HEK293 (cell line): Measurements from ENCODE around the gene KLHL18.
A peak's percentile ranks its signal among the peaks of the same experiment; 100 is the strongest.

Experiments
- CTCF ChIA-PET: fragments of 350-600 bp; formaldehyde crosslinking; extraction: SDS; loops from one replicate; lab custom pipeline; 2021; ENCODE audit warnings: antibody characterized with exemption; lab: Yijun Ruan, JAX
- POLR2A ChIA-PET: fragments of 300-600 bp; formaldehyde crosslinking; extraction: SDS; loops from one replicate; lab custom pipeline; 2020; ENCODE audit warnings: antibody characterized with exemption, inconsistent platforms; lab: Yijun Ruan, JAX
- H3K27ac ChIP-seq: fragments of 200-500 bp; sonication (Bioruptor generic); 2 replicates; pipeline ENCODE4 v1.5.1; 2014; ENCODE audit warnings: low read depth, low read length, control low read depth, inconsistent platforms; ENCODE audit errors: extremely low read depth
- H3K36me3 ChIP-seq, 2 experiments: fragments of 200-500 bp in 1 of 2; sonication (Bioruptor generic) in 1 of 2; 1 replicate in 1 of 2; 2 replicates in 1 of 2; pipeline ENCODE4 v1.5.1; 2014 to 2017; ENCODE audit warnings: inconsistent platforms in 2 of 2, low read length in 2 of 2; ENCODE audit not compliant: control insufficient read depth in 2 of 2, insufficient read depth in 1 of 2
- H3K4me1 ChIP-seq: fragments of 200-500 bp; sonication (Bioruptor generic); 2 replicates; pipeline ENCODE4 v1.5.1; 2014; ENCODE audit warnings: mild to moderate bottlenecking, low read length, inconsistent platforms; ENCODE audit not compliant: control insufficient read depth, insufficient read depth
- H3K4me3 ChIP-seq: 2 replicates; pipeline ENCODE4 v1.5.1; 2011; ENCODE audit warnings: low read depth, mild to moderate bottlenecking, control low read depth, low read length, moderate library complexity
- H3K9me3 ChIP-seq: fragments of 200-500 bp; sonication (Bioruptor generic); 2 replicates; pipeline ENCODE4 v1.5.1; 2014; ENCODE audit warnings: low read depth, low read length, inconsistent platforms; ENCODE audit not compliant: control insufficient read depth, insufficient read depth
- BCL11B ChIP-seq: fragments of 450-650 bp; formaldehyde crosslinking; IDR thresholded peaks from 2 replicates; pipeline ENCODE4 v1.5.1; 2016; ENCODE audit warnings: low read depth, missing biosample characterization, missing genetic modification characterization
- GLI4 ChIP-seq: fragments of 450-650 bp; formaldehyde crosslinking; IDR thresholded peaks from 2 replicates; pipeline ENCODE4 v1.5.1; 2016; ENCODE audit warnings: missing biosample characterization, missing genetic modification characterization
- KLF16 ChIP-seq: fragments of 450-650 bp; formaldehyde crosslinking; IDR thresholded peaks from 2 replicates; pipeline ENCODE4 v1.5.1; 2017; ENCODE audit warnings: missing biosample characterization, missing genetic modification characterization
- KLF8 ChIP-seq: fragments of 450-650 bp; formaldehyde crosslinking; IDR thresholded peaks from 2 replicates; pipeline ENCODE4 v1.5.1; 2016; ENCODE audit warnings: missing biosample characterization, missing genetic modification characterization
- PRDM4 ChIP-seq: fragments of 450-650 bp; formaldehyde crosslinking; IDR thresholded peaks from 2 replicates; pipeline ENCODE4 v1.5.1; 2017; ENCODE audit warnings: missing biosample characterization, missing genetic modification characterization
- SP2 ChIP-seq: fragments of 450-650 bp; formaldehyde crosslinking; IDR thresholded peaks from 2 replicates; pipeline ENCODE4 v1.5.1; 2016; ENCODE audit warnings: missing biosample characterization, missing genetic modification characterization
- SP3 ChIP-seq: fragments of 450-650 bp; formaldehyde crosslinking; IDR thresholded peaks from 2 replicates; pipeline ENCODE4 v1.5.1; 2016; ENCODE audit warnings: missing biosample characterization, missing genetic modification characterization
- ZBTB1 ChIP-seq: fragments of 450-650 bp; formaldehyde crosslinking; IDR thresholded peaks from 2 replicates; pipeline ENCODE4 v1.5.1; 2016; ENCODE audit warnings: missing biosample characterization, missing genetic modification characterization
- ZBTB7A ChIP-seq: fragments of 450-650 bp; formaldehyde crosslinking; IDR thresholded peaks from 2 replicates; pipeline ENCODE4 v1.5.1; 2016; ENCODE audit warnings: low read depth, missing biosample characterization, missing genetic modification characterization
- ZFP69B ChIP-seq: fragments of 450-650 bp; formaldehyde crosslinking; IDR thresholded peaks from 2 replicates; pipeline ENCODE4 v1.5.1; 2016; ENCODE audit warnings: missing biosample characterization, missing genetic modification characterization
- ZNF112 ChIP-seq: fragments of 450-650 bp; formaldehyde crosslinking; IDR thresholded peaks from 2 replicates; pipeline ENCODE4 v1.5.0; 2017; ENCODE audit warnings: missing biosample characterization, missing genetic modification characterization
- ZNF140 ChIP-seq: fragments of 450-650 bp; formaldehyde crosslinking; IDR thresholded peaks from 2 replicates; pipeline ENCODE4 v1.5.1; 2016; ENCODE audit warnings: missing biosample characterization, missing genetic modification characterization
- ZNF157 ChIP-seq: fragments of 450-650 bp; formaldehyde crosslinking; IDR thresholded peaks from 2 replicates; pipeline ENCODE4 v1.5.1; 2016; ENCODE audit warnings: missing biosample characterization, missing genetic modification characterization
- ZNF239 ChIP-seq: fragments of 450-650 bp; formaldehyde crosslinking; IDR thresholded peaks from 2 replicates; pipeline ENCODE4 v1.5.1; 2016; ENCODE audit warnings: missing biosample characterization, missing genetic modification characterization
- ZNF24 ChIP-seq: fragments of 450-650 bp; formaldehyde crosslinking; IDR thresholded peaks from 2 replicates; pipeline ENCODE4 v1.5.1; 2016; ENCODE audit warnings: missing biosample characterization, missing genetic modification characterization
- ZNF26 ChIP-seq: fragments of 450-650 bp; formaldehyde crosslinking; IDR thresholded peaks from 2 replicates; pipeline ENCODE4 v1.5.1; 2016; ENCODE audit warnings: missing biosample characterization, missing genetic modification characterization
- ZNF394 ChIP-seq: fragments of 450-650 bp; formaldehyde crosslinking; IDR thresholded peaks from 2 replicates; pipeline ENCODE4 v1.5.1; 2016; ENCODE audit warnings: missing biosample characterization, missing genetic modification characterization, mild to moderate bottlenecking, moderate library complexity, borderline replicate concordance
- ZNF404 ChIP-seq: fragments of 450-650 bp; formaldehyde crosslinking; IDR thresholded peaks from 2 replicates; pipeline ENCODE4 v1.5.1; 2017; ENCODE audit warnings: missing biosample characterization, missing genetic modification characterization
- ZNF558 ChIP-seq: fragments of 450-650 bp; formaldehyde crosslinking; IDR thresholded peaks from 2 replicates; pipeline ENCODE4 v1.5.1; 2016; ENCODE audit warnings: missing biosample characterization, missing genetic modification characterization
- ZNF580 ChIP-seq: fragments of 450-650 bp; formaldehyde crosslinking; IDR thresholded peaks from 2 replicates; pipeline ENCODE4 v1.5.1; 2016; ENCODE audit warnings: missing biosample characterization, missing genetic modification characterization
- ZNF596 ChIP-seq: fragments of 450-650 bp; IDR thresholded peaks from 2 replicates; pipeline ENCODE4 v1.5.0; 2018; ENCODE audit warnings: missing biosample characterization, mild to moderate bottlenecking, missing genetic modification characterization, moderate library complexity
- ZNF621 ChIP-seq: fragments of 450-650 bp; formaldehyde crosslinking; IDR thresholded peaks from 2 replicates; pipeline ENCODE4 v1.5.1; 2017; ENCODE audit warnings: missing biosample characterization, missing genetic modification characterization
- ZNF76 ChIP-seq: fragments of 450-650 bp; formaldehyde crosslinking; IDR thresholded peaks from 2 replicates; pipeline ENCODE4; 2016; ENCODE audit warnings: low read depth, missing biosample characterization, missing genetic modification characterization, borderline replicate concordance
- TF ChIP-seq, protein P1 (sequence below): fragments of 450-650 bp; formaldehyde crosslinking; IDR thresholded peaks from 2 replicates; pipeline ENCODE4 v1.5.1; 2016; ENCODE audit warnings: missing biosample characterization, missing genetic modification characterization
- TF ChIP-seq, protein P2 (sequence below): fragments of 450-650 bp; formaldehyde crosslinking; IDR thresholded peaks from 2 replicates; pipeline ENCODE4 v1.5.1; 2016; ENCODE audit warnings: missing biosample characterization, missing genetic modification characterization
- TF ChIP-seq, protein P3 (sequence below): fragments of 450-650 bp; formaldehyde crosslinking; IDR thresholded peaks from 2 replicates; pipeline ENCODE4 v1.5.1; 2016; ENCODE audit warnings: missing biosample characterization, missing genetic modification characterization

The KLHL18 gene

DNA sequence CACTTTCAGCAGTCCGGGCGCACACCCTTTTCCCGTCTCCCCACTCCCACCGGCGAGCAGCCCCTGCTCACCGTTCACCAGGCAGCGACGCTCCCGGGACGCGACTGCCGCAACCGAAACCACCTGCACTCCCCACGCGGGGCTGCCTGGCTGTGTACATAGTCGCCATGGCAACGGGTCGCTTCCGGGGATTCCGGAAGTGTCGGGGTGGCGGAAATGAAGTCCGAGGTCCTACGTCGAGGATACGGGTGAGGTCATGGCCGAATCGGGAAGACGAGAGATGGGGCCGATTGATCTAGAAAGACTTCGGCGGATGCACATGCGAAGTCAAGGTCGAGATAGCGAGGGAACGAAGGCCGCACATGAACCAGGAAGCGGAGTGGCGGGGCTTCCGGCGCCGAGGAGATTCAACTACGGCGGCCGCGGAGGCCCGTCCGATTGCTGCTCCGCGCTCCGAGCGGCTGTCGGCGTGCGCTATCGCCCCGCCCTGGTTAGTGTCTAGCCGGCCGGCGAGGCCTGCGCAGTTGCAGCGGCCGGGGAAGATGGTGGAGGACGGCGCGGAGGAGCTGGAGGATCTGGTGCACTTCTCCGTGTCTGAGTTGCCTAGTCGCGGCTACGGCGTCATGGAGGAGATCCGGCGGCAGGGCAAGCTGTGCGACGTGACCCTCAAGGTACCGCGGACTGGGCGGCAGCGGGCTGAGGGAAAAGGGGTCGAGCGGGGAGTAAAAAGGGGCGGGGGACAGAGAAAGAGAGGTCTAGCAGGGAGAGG lies at the start of gene KLHL18, which contains the start of gene KIF9:
KLHL18 (plus strand) TSS at position 521 of the 769 bp plus-strand sequence; CDS start at position 543, 22 bp downstream.
KIF9 (minus strand) TSS at position 376 of the 769 bp plus-strand sequence. CDS start 5,425 bp downstream, outside the sequence.
- H3K4me1 ChIP-seq = no peaks in the 10 kb centered on the region; the same call in 1 of the 2 replicates
- ChIA-PET POLR2A (interaction anchor here (1.0 kb wide), 2 partner anchors 9 to 174 kb away, joined by 4 to 5 read pairs; no protein-coding TSS in a partner anchor), CTCF (interaction anchor here (0.7 to 1.1 kb wide), 3 partner anchors 9 to 410 kb away, joined by 3 to 6 read pairs (median 3); no protein-coding TSS in a partner anchor)
- no peaks in the 10 kb centered on the region for H3K9me3 ChIP-seq
- peak within 1 kb of the TSS; percentile 6 for H3K27ac ChIP-seq
- H3K4me3 ChIP-seq = peak within 1 kb of the TSS; percentile 89
- peaks cover 0 to 15% of the 10 kb centered on the region in 2 experiments; a peak in 2 of 3 replicates for H3K36me3 ChIP-seq
- TF ChIP-seq ZNF157 (tag by site-specific recombination) = no peak
- TF ChIP-seq, protein P1, sequence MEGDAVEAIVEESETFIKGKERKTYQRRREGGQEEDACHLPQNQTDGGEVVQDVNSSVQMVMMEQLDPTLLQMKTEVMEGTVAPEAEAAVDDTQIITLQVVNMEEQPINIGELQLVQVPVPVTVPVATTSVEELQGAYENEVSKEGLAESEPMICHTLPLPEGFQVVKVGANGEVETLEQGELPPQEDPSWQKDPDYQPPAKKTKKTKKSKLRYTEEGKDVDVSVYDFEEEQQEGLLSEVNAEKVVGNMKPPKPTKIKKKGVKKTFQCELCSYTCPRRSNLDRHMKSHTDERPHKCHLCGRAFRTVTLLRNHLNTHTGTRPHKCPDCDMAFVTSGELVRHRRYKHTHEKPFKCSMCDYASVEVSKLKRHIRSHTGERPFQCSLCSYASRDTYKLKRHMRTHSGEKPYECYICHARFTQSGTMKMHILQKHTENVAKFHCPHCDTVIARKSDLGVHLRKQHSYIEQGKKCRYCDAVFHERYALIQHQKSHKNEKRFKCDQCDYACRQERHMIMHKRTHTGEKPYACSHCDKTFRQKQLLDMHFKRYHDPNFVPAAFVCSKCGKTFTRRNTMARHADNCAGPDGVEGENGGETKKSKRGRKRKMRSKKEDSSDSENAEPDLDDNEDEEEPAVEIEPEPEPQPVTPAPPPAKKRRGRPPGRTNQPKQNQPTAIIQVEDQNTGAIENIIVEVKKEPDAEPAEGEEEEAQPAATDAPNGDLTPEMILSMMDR (tag by site-specific recombination) = peak; percentile 14; the same call in 1 of the 2 replicates
- TF ChIP-seq, protein P2, sequence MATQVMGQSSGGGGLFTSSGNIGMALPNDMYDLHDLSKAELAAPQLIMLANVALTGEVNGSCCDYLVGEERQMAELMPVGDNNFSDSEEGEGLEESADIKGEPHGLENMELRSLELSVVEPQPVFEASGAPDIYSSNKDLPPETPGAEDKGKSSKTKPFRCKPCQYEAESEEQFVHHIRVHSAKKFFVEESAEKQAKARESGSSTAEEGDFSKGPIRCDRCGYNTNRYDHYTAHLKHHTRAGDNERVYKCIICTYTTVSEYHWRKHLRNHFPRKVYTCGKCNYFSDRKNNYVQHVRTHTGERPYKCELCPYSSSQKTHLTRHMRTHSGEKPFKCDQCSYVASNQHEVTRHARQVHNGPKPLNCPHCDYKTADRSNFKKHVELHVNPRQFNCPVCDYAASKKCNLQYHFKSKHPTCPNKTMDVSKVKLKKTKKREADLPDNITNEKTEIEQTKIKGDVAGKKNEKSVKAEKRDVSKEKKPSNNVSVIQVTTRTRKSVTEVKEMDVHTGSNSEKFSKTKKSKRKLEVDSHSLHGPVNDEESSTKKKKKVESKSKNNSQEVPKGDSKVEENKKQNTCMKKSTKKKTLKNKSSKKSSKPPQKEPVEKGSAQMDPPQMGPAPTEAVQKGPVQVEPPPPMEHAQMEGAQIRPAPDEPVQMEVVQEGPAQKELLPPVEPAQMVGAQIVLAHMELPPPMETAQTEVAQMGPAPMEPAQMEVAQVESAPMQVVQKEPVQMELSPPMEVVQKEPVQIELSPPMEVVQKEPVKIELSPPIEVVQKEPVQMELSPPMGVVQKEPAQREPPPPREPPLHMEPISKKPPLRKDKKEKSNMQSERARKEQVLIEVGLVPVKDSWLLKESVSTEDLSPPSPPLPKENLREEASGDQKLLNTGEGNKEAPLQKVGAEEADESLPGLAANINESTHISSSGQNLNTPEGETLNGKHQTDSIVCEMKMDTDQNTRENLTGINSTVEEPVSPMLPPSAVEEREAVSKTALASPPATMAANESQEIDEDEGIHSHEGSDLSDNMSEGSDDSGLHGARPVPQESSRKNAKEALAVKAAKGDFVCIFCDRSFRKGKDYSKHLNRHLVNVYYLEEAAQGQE (tag by site-specific recombination) = no peak; the same call in 1 of the 2 replicates
- TF ChIP-seq KLF16 (tag by site-specific recombination) = 0 out of 2 replicates have a peak, but pooled peaks have one; percentile 37
- TF ChIP-seq GLI4 (tag by site-specific recombination) = peak; percentile 80; the same call in 1 of the 2 replicates
- 0 out of 2 replicates have a peak, but pooled peaks have one; percentile 23 for TF ChIP-seq ZFP69B (tag by site-specific recombination)
- no peak for TF ChIP-seq ZNF140 (tag by site-specific recombination)
- no peak for TF ChIP-seq ZBTB7A
- TF ChIP-seq ZNF596 = no peak
- TF ChIP-seq ZNF404 (tag by site-specific recombination) = no peak
- TF ChIP-seq BCL11B (tag by site-specific recombination) = 0 out of 2 replicates have a peak, but pooled peaks have one; percentile 59
- peak; percentile 76; the same call in 1 of the 2 replicates for TF ChIP-seq ZNF394 (tag by site-specific recombination)
- TF ChIP-seq ZNF24 (tag by site-specific recombination) = peak; percentile 68
- no peak for TF ChIP-seq ZNF621 (tag by site-specific recombination)
- no peak for TF ChIP-seq ZNF112 (tag by site-specific recombination)
- peak; percentile 46 for TF ChIP-seq PRDM4 (tag by site-specific recombination)
- TF ChIP-seq KLF8 (tag by site-specific recombination) = peak; percentile 67; the same call in 1 of the 2 replicates
- peak; percentile 88 for TF ChIP-seq ZNF580 (tag by site-specific recombination)
- no peak for TF ChIP-seq ZNF558 (tag by site-specific recombination)
- TF ChIP-seq SP2 (tag by site-specific recombination) = peak; percentile 77
- TF ChIP-seq, protein P3, sequence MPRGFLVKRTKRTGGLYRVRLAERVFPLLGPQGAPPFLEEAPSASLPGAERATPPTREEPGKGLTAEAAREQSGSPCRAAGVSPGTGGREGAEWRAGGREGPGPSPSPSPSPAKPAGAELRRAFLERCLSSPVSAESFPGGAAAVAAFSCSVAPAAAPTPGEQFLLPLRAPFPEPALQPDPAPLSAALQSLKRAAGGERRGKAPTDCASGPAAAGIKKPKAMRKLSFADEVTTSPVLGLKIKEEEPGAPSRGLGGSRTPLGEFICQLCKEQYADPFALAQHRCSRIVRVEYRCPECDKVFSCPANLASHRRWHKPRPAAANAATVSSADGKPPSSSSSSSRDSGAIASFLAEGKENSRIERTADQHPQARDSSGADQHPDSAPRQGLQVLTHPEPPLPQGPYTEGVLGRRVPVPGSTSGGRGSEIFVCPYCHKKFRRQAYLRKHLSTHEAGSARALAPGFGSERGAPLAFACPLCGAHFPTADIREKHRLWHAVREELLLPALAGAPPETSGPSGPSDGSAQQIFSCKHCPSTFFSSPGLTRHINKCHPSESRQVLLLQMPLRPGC (tag by site-specific recombination) = peak; percentile 79
- TF ChIP-seq ZNF239 (tag by site-specific recombination) = no peak
- no peak for TF ChIP-seq ZBTB1 (tag by site-specific recombination)
- TF ChIP-seq SP3 = peak; percentile 64
- TF ChIP-seq ZNF76 (tag by site-specific recombination) = peak; percentile 49; the same call in 1 of the 2 replicates
- no peak for TF ChIP-seq ZNF26 (tag by site-specific recombination)
